Stomach (tissue), 4 donors: Measurements from ENCODE around the gene TMEM254.

Experiments used
- CTCF ChIP-seq, 7 experiments: fragments of 450-650 bp in 4 of 7; fragments of 200-600 bp in 3 of 7; sonication (generic) in 3 of 7; IDR thresholded peaks; one replicate each; pipeline ENCODE4 v1.5.1; 2016 to 2019; ENCODE audit warnings: antibody characterized with exemption in 7 of 7, control low read depth in 2 of 7, mild to moderate bottlenecking in 1 of 7
- EP300 ChIP-seq: sonication (generic); formaldehyde crosslinking; IDR thresholded peaks from one replicate; pipeline ENCODE4 v1.6.1; 2017; ENCODE audit warnings: antibody characterized with exemption

- TF ChIP-seq CTCF (IDR thresholded peaks at IDR 0.05) (no peak), EP300 (no peak)
Observed at GRCh38 chr10:80122110-80122710, 43.7 kb downstream of the TMEM254 start.
